H1 (cell line): ENCODE results near the gene SH3YL1. TPM values are rescaled to one million over a fixed set of nuclear protein-coding genes. Genes with fewer than 3 reads are reported as not detected.

Source experiments
- CREB1 ChIP-seq: IDR thresholded peaks from 2 replicates; pipeline ENCODE4 v1.6.1; 2012; ENCODE audit warnings: inconsistent platforms
- GTF2F1 ChIP-seq: IDR thresholded peaks from 2 replicates; pipeline ENCODE4 v1.6.1; 2012; ENCODE audit warnings: low read depth, low read length, improper control_type of control experiment, borderline replicate concordance
- JUND ChIP-seq: IDR thresholded peaks from 2 replicates; pipeline ENCODE4 v1.6.1; 2011; ENCODE audit warnings: mild to moderate bottlenecking, improper control_type of control experiment, low read length
- polyA plus RNA-seq, 7 experiments: library from polyadenylated mRNA; depleted of rRNA in 3 of 7; stranded (reverse) in 5 of 7; unstranded in 2 of 7; fragments of >200 nt in 5 of 7; fragments of 200-250 nt in 2 of 7; gene quantifications; 1 replicate in 5 of 7; 2 replicates in 1 of 7; 4 replicates in 1 of 7; pipeline versions ENCODE4 v1.2.1 to v1.2.3, GENCODE V29; 2011 to 2013; ENCODE audit warnings: missing spikeins in 2 of 7, mixed read lengths in 2 of 7
- total RNA-seq: library from RNA; stranded (reverse); fragmentation: NEBNext Ultra II Directional; extraction: Animal tissue kit (Norgen Biotek cat#: 25700); gene quantifications from 2 replicates; pipeline ENCODE4 v1.2.1, GENCODE V29; 2021

SH3YL1 gene
- total and polyA plus RNA-seq, 2 of the 8 experiments (the other 6 are each of a cell fraction or from before 2014, with no cell fraction given): 13.6 to 37.2 TPM

DNA sequence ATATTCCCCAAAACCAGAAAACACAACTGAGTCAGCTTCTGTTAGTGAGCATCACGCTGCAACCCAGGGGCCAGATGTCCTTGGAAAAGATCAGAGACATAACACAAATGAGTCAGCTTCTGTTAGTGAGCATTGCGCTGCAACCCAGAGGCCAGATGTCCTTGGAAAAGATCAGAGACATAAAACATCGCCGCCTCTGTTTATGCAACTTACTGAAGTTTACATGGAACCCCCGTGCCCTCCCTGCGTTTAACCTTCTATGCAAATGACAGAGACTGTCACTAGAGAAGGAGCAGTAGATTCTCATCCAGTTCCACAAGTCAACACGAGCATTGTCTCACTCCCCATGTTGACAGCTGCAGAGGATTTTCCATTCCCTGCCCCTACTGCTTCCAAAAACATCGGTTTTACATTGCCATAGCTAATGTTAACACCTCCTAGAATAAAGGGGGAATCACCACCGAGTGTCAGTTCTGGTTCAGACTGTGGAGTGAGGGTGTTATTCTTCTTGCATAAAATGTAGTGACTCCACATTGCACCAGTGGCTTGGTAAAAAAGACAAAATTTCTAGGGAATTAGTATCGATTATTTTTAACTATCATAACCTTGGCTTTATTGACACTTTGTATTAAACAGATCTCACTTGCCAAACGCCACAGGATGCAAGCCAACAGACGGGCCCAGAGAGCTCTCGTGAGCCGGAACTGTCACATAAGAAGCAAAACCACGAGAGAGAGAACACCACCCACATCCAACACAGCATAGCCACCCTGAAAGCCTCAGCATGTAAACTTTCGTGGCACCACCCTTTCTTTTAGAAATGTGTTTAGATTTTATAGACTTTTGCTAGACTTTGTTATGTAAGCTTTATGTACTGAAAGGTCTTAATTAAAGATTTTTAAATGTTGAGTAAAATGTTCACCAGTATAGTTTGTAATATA lies 87.7 kb downstream of the SH3YL1 start (continued):
- TF ChIP-seq GTF2F1: no peak
- TF ChIP-seq CREB1: no peak
- TF ChIP-seq JUND: no peak
